Activated CD8-positive, alpha-beta memory T cell treated with anti-CD3 and anti-CD28 coated beads for 48 hours (primary cell): ENCODE measurements around the gene CYP2W1.
"Not testable (repeated sequence)": the region's sequence is repeated elsewhere in the genome, so short reads cannot be mapped to it uniquely, and the experiment has no call there.

Source experiments
- DNase-seq, 3 experiments: peaks; one replicate each; pipeline ENCODE4 v3.0.0-alpha.2; 2020; ENCODE audit warnings: low read depth in 2 of 3, low spot score in 2 of 3

The CYP2W1 gene

DNA sequence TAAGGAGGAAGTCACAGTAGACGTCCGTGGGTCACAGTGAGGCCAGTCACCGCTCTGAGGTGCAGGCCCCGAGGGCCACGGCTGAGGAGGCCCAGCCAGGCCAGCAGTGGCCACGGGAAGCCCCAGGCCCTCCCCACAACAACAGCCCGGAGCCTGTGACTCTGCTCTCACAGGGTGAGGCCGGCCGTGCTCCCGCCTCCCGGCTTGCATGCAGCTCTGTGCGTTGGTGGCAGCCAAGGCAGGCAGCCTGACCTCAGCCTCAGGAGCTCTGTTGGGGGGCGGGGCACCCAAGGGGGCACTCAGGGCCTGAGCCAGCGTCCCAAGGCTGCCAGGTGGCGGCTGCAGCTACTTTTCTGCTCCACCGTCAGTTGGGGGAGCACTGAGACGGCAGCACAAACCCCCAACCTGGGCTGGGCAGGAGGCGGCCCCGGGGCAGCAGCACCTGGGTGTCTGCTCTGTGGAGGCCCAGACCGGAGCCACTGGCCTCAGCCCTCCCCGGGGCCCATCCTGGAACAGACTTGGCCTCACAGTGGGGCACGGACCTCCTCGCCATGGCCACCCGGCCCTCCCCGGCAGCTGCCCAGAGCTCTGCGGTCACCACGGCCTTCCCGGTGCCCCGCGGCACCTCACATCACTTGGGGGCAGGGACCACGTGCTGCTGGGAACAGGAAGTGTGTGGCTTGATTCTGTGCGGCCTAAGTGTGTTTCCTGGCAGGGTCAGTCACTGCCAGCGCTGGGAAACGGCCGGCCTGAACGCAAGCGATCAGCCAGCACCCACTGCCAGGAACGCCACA lies 13.3 kb downstream of the CYP2W1 start:
- DNase-seq = no peak

DNA sequence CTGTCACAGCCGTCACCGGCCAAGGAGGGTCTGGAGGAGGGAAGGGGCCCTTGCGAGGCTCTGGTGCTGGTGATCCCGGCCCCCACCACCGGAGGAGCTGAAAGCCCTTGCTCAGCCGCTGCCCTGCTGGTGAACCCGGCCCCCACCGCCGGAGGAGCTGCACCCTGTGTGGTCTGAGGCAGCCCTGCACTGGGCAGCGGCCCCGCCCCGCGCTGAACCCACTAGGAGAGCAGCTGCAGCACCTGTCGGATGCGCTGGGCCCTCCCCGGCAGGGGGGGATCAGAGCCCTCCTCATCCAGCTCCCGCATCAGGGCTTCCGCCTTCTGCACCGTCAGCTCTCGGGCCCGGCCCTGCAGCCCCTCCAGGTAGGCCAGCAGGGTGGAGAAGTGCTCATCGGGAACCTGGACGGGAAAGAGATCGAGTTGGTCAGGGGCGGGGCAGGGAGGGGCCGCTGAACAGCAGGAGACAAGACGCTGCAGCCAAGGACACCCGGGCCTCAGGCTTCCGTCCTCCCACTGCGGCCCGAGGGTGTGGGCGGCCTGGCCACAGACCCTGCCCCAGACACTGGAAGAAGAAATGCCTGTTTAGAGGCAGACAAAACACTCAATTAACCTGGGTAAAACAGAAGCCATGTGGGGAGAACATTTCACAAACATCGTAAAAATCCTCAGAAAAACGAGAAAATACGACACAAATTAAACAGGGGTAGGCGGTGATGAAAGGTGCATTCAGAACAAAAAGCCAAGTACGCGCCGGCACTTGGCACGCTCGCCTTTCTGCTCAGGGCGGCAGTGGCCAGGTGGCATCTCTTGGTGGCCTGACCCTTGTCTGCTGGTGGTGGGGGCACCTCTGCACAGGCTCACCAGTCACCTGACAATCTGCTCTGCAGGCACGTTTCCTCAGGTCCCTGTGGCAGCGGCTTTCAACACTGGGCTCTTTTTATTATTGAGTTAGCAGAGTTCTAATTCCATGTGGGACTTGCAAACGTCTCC lies 14.7 kb downstream of the CYP2W1 start:
- no peak for DNase-seq

DNA sequence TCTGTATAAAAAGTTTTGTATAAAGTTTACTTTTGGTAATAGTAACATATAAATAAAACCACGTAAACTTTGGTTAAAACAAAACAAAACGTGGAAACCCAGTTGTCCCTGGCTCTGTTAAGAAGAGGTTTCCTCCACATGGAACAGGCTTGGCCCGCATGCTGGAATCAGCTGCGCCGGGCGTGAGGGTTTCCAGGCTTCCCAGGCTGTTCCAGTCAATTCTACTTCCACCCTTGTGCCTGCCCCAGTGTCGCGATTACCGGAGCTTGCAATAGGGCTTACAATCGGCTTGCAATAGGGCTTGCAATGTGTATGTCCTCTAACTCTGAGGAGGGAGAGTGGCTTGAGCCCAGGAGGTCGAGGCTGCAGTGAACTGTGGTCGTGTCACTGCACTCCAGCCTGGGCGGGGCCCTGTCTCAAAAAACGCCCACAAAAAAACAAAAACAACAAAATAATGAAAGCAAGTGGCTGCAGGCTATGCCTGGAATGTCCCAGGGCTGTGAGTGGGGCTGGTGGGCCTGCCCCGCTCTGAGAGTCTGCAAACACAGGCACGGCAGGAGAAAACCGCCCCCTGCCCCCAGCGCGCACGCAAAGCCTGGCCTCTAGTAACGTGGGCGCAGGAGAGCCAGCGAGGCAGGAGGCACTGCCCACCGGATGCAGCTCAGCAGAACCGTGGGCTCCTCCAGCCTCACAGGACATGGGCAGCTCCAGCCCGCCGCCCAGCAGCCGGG lies 16.3 kb downstream of the CYP2W1 start:
- DNase-seq = no peak

DNA sequence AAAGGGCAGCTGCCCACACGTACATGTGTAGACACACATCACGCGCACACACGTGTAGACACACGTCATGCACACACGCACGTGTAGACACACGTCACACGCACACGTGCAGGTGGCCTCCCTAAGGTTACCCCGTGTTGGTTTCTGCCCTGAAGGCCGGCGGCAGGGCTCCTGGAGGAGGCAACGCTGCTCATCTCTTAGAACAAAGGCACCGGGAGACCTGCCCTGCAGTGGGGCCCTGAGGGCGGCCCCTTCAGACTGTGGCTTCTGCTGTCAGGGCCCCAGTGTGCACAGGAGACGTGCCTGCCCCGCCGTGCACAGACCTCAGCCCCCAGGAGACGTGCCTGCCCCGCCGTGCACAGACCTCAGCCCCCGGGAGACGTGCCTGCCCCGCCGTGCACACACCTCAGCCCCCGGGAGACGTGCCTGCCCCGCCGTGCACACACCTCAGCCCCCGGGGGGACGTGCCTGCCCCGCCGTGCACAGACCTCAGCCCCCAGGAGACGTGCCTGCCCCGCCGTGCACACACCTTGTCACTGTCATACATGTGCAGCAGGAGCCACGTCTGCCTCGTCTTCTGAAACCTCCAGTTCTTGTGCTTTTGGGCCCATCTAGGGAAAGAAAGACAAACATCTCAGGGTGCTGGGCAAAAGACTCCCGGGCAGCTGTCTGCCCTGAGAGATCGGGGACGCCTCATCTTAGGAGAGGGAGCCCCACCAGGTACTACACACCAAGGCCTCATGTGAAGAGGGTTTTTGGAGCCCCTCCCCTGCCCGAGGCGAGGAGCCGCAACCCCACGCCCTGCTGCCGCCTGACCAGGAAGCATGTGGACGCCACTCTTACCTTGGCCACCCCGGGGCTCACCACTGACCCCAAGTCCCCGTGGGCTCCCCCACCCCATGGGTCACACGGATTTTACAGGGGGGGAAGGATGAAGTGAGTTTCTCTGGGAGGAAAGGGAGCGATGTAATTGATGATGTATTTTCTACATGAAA lies 17.3 kb downstream of the CYP2W1 start:
- DNase-seq = no peak

DNA sequence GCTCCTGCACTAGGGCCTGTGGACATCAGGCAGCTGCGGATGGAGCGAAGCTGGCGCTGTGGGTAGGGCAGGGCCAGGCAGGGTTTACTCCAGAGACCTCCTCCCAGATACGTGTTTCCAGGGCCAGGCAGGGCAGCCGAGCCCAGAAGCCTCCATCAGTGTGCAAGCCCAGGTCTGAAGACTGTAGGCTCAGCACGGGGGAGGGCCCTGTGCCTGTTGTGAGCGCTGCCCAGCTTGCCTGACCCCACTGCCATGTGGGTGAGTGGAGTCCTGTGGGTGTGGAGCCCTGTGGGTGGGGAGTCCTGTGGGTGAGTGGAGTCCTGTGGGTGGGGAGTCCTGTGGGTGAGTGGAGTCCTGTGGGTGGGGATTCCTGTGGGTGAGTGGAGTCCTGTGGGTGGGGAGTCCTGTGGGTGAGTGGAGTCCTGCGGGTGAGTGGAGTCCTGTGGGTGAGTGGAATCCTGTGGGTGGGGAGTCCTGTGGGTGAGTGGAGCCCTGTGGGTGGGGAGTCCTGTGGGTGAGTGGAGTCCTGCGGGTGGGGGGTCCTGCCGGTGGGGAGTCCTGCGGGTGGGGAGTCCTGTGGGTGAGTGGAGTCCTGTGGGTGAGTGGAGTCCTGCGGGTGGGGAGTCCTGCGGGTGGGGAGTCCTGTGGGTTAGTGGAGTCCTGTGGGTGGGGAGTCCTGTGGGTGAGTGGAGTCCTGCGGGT lies 18.2 kb downstream of the CYP2W1 start:
- DNase-seq = not testable (repeated sequence)

DNA sequence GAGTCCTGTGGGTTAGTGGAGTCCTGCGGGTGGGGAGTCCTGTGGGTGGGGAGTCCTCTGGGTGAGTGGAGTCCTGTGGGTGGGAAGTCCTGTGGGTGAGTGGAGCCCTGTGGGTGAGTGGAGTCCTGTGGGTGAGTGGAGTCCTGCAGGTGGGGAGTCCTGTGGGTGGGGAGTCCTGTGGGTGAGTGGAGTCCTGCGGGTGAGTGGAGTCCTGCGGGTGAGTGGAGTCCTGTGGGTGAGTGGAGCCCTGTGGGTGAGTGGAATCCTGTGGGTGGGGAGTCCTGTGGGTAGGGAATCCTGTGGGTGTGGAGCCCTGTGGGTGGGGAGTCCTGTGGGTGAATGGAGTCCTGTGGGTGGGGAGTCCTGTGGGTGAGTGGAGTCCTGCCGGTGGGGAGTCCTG lies 19.0 kb downstream of the CYP2W1 start:
- DNase-seq = not testable (repeated sequence)

DNA sequence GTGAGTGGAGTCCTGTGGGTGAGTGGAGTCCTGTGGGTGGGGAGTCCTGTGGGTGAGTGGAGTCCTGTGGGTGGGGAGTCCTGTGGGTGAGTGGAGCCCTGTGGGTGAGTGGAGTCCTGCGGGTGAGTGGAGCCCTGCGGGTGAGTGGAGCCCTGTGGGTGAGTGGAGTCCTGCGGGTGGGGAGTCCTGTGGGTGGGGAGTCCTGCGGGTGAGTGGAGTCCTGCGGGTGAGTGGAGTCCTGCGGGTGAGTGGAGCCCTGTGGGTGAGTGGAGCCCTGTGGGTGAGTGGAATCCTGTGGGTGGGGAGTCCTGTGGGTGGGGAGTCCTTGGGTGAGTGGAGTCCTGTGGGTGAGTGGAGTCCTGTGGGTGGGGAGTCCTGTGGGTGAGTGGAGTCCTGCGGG lies 19.5 kb downstream of the CYP2W1 start:
- DNase-seq = not testable (repeated sequence)

DNA sequence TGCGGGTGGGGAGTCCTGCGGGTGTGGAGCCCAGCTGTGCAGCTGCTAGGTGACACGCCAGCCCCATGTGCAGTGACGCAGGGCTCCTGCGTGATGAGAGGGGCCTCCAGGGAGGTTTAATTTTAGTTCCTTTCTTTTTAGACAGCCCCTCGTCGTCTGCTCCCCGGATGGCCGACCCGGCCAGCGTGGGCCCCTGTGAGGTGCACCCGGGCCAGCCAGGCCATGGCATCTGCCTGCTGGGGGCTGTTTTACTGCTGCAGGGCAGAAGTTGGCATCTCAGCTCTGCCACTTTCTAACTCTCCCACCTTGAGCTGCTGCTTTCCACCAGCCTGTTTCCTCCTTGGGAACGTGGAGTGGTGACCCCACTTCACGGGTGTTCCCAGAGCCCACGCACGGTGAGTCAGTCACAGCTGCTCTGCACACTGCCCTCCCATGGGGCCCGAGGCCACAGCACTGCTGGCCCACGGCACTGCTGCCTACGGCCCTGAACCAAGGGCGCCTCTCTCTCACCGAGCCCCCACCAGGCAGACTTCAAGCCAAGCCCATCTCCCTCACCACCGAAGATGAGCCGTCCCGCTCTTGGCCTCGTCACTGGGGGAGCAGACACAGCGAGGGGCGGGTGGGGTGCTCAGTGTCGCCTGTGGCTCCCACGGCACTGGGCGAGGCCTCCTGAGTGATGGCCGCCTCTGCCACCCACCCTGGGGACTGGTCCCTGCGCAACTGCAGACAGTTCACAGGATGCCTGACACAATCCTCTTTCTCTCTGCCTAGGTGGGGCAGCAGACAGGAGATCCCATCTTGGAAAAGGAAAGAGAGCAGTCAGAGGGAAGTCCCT lies 21.3 kb downstream of the CYP2W1 start:
- DNase-seq = no peak

DNA sequence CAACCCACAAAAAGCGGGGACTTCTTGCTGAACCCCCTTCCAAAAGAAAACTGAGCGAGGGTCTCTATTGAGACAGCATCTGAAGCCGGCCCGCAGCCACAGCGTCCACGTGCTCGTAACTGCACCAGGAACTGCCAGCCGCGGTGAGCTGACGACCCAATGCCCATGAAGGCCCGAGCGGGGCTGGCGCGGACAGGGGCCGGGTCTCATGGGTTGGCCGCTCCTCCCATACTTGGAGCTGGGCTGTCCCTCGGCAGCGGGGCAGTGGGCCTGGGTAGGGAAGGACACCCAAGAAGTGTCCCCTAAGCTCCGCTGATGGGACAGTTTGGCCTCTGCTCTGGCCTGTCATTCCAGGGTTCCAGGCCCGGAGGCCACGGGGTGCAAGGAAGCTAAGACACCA lies 22.3 kb downstream of the CYP2W1 start:
- no peak for DNase-seq

DNA sequence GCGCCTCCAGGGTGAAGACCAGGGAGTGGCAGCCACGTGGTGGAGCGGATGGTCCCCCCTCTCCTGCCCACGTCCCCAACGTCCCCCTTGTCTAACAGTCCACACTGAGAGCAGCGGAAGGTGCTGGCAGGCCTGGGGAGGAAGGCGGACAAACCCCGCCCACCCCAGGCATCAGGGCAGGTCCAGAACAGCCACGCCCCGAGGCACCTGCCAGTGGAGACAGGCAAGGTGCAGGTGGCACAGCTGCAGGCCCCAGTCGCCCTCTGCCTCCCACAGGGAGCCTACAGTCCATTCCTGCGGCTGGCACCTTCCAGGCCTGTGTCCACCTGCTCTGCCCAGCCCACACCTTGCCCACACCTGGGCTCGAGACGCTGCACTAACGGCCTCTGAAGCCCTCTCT lies 24.9 kb downstream of the CYP2W1 start:
- DNase-seq = no peak

DNA sequence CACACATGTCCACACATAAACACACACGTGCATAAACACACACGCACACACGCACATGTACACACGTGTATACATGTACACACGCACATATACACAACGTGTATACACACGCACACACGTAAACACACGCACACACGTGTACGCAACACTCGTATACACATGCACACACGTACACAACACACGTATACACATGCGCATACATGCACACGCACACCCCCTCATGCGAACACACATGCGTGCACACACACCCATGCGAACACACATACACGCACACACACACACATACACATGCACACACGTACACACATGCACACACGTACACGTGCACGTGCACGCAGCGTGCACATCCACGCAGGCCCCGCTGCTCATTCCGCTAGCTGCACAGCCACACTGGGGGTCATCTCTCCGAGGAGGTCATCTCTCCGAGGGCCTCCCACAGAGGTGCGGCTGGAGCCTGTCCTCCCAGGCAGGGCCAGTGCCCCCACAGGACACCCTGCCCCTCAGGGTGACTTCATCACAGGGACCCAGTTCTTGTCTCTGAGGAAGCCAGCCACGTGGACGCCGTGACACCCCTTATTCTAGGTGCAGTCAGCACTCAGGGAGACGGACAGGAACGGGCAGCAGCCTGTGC lies 25.9 kb downstream of the CYP2W1 start:
- no peak for DNase-seq

DNA sequence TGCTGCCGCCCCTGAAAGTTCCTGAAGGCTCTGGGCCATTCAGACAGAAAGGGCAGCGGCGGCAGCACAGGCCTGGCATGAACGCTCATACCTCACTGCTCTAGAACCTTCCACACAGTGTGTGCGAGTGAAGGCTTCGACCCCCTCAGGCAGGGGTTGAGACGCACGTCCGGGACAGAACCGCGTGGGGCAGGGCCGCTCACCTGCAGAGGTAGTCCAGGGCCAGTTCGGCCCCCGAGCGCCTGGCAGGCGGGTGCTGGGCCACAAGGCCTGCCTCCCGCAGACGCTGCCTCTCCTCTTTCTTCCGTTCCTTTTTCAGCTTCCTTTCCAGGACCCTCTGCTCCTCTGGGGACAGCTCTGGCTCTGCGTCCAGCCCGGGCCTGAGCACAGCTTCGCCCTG lies 26.8 kb downstream of the CYP2W1 start:
- DNase-seq = no peak

DNA sequence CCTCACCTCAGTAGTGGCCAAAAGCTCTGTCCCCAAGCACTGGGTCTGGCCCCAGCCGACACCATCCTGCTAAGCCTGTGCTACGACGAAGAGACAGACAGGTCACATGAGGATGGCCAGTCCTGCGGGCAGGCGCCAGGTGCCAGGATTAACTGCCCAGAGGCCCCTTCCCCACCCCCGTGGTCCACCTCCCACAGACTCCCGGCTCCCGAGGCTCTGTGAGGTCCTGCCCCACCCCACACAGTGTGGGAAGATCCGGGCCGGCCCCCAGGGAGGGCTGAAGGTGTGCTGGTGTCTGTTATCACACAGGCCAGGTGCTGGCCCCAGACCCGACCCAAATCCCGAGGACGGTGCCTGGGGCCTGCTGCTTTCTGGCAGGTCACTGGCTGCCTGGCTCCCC lies 27.2 kb downstream of the CYP2W1 start:
- no peak for DNase-seq

DNA sequence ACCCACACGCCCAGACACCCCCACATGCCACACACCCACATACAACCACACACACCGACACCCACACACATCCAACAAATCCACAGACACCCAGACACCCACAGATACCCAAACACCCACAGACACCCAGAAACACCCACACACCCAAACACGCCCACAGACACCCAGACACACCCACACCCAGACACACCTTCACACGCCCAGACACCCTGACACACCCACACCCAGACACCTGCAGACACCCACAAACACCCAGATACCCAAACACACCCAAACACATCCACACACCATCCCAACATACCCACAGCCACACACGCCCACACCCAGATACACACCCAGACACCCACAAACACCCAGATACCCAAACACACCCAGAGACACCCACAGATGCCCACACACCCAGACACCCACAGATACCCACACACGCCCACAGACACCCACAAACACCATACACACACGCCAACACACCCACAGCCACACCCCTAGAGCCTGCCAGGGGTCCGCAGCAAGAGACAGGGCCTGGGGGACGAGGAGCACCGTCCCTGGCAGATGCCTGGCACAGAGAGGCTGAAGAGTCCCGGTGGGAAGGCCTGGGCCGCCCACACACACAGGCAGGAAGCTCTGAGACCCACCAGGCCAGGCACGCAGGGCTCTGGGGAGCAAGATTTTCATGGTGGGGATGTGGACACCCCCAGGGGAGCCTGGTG lies 28.5 kb downstream of the CYP2W1 start:
- no peak for DNase-seq

DNA sequence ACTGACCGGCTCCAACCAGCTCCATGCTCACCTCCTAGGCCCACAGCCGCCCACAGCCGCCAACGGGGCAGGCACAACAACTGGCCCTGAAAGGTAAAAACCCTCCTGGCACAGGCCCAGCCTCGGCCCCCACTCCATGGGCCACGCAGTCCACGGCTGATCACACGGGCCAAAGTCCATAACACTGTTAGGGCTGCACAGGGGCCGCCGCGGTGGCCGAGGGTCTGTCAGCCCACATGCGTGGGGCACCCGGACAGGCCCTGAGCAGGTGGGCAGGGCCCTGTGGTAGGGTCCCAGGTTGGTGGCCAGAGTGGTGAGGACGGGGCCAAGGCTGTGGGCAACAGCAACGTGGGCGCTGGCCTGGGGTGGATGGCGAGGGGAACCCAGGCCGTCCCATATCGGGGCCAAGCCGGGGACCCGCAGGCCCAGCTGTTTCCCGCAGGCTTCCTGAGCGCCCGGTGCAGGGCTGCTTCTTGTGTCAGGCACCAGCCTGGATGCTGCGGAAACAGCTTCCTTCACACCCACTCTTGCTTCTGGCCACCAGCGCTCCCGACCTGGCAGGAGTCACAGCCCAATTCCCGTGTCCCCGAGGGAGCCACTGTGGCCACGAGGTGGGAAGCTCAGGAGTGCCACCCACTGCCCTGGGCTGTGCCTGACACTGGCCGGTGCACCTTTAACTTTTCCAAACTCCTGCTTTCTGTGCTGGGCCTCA lies 29.2 kb downstream of the CYP2W1 start:
- DNase-seq = no peak

DNA sequence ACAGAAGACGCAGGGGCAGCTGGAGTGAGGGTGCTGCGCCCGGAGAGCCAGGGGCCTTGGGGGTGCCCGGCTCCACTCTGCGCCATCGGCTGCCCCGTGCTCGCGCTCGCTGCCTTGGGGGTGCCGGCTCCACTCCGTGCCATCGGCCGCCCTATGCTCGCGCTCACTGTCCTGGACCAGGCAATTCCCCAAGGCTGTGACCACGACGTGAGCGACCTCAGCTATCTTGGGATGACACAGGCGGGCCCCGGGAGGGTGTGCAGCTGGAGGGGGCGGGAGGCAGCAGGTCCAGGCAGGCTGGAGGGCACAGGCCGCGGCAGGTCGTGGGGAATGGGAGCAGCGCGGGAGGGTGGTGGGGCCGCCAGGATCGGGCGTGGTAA lies 29.7 kb downstream of the CYP2W1 start:
- DNase-seq = no peak

DNA sequence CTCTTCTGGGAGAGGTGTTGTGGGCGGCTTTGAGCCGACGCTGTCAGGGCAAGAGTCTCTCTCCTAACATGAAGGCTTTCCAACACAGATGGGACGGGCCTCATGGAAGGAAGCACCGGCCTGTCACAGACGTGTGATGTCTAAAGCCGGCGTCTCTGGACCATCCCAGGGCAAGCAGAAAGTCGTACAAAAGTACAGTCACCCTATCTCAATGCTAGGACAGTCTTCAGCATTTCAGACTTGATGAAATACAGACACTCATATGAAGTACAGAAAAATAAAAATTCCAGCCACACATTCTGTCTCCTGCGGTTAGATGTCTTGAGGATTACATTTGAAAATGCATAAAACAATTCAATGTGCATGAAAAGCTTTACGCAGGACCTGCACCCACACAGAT lies 30.6 kb downstream of the CYP2W1 start:
- no peak for DNase-seq
